T-helper 17 cell (primary cell): ENCODE data around the gene DSC1. TPM values are rescaled to one million over a fixed set of nuclear protein-coding genes. Genes with fewer than 3 reads are reported as not detected.
A peak's percentile ranks its signal among the peaks of the same experiment; 100 is the strongest.

Experiments used
- ATAC-seq: fragments of 150-1000 bp; cut with Tn5 transposase; 2 replicates; pipeline ENCODE4 v1.10.0; 2021; ENCODE audit warnings: mild to moderate bottlenecking, moderate library complexity
- DNase-seq, 3 donors: peaks; one replicate each; pipeline versions ENCODE4 v3.0.0 to v3.0.0-alpha.2; 2020 to 2021
- H3K9me3 ChIP-seq: one replicate; pipeline ENCODE4 v1.7.0; 2013; ENCODE audit warnings: low read length, mild to moderate bottlenecking; ENCODE audit not compliant: control insufficient read depth, poor library complexity, severe bottlenecking
- H3K27ac Mint-ChIP-seq: one replicate; pipeline ENCODE4 v1.8.0; 2022; ENCODE audit warnings: mild to moderate bottlenecking, moderate library complexity, mixed read lengths
- H3K27me3 Mint-ChIP-seq: one replicate; pipeline ENCODE4 v1.8.0; 2022; ENCODE audit warnings: mixed read lengths
- H3K36me3 Mint-ChIP-seq: one replicate; pipeline ENCODE4 v1.8.0; 2022; ENCODE audit warnings: low read depth, mixed read lengths
- H3K4me1 Mint-ChIP-seq: one replicate; pipeline ENCODE4 v1.8.0; 2022; ENCODE audit warnings: mild to moderate bottlenecking, mixed read lengths
- H3K4me3 Mint-ChIP-seq: one replicate; pipeline ENCODE4 v1.8.0; 2022; ENCODE audit warnings: mild to moderate bottlenecking, moderate library complexity, mixed read lengths
- total RNA-seq, 4 donors: library from RNA in 2 of 4; stranded (reverse) in 2 of 4; gene quantifications; one replicate each; pipeline ENCODE4 v1.2.3 and lab custom pipeline; 2022 to 2026

DSC1 gene
- total RNA-seq (under 1 TPM; 0.15 to 0.16 TPM), total RNA-seq (lab: John Stamatoyannopoulos, UW) (0 reads per million in 2 donors)

- no peaks in the 10 kb centered on the region for H3K9me3 ChIP-seq
- no peaks in the 10 kb centered on the region for H3K4me1 Mint-ChIP-seq
- H3K27ac Mint-ChIP-seq, result no peak within 1 kb of the TSS
- H3K27me3 Mint-ChIP-seq, result no peaks in the 10 kb centered on the region
- ATAC-seq (peak; percentile 41), DNase-seq (no peak)
- no peaks in the 10 kb centered on the region for H3K36me3 Mint-ChIP-seq
- no peak within 1 kb of the TSS for H3K4me3 Mint-ChIP-seq
Observed at GRCh38 chr18:31162825-31163435, at the start of gene DSC1. Gene DSC1 (minus strand): TSS chr18:31162856. CDS start chr18:31162594, 262 bp downstream.

GRCh38 chr18:31211047-31211446, 48.4 kb upstream of the DSC1 start:
- no peaks in the 10 kb centered on the region for H3K36me3 Mint-ChIP-seq
- no peak overlapping the region for H3K4me3 Mint-ChIP-seq
- H3K4me1 Mint-ChIP-seq, result no peaks in the 10 kb centered on the region
- no peaks in the 10 kb centered on the region for H3K27me3 Mint-ChIP-seq
- DNase-seq, result no peak
- no peak overlapping the region for H3K27ac Mint-ChIP-seq
- no peaks in the 10 kb centered on the region for H3K9me3 ChIP-seq
- ATAC-seq, result no peak

- no peak for DNase-seq
- no peak overlapping the region for H3K4me3 Mint-ChIP-seq
- no peak overlapping the region for H3K27ac Mint-ChIP-seq
- no peaks in the 10 kb centered on the region for H3K27me3 Mint-ChIP-seq
- no peaks in the 10 kb centered on the region for H3K4me1 Mint-ChIP-seq
- ATAC-seq, result no peak
- no peaks in the 10 kb centered on the region for H3K9me3 ChIP-seq
- no peaks in the 10 kb centered on the region for H3K36me3 Mint-ChIP-seq
Observed at GRCh38 chr18:31209041-31209440, 46.4 kb upstream of the DSC1 start.

GRCh38 chr18:31207391-31207790, 44.7 kb upstream of the DSC1 start:
- H3K4me3 Mint-ChIP-seq, result no peak overlapping the region
- no peaks in the 10 kb centered on the region for H3K27me3 Mint-ChIP-seq
- no peaks in the 10 kb centered on the region for H3K4me1 Mint-ChIP-seq
- H3K27ac Mint-ChIP-seq, result no peak overlapping the region
- H3K36me3 Mint-ChIP-seq, result no peaks in the 10 kb centered on the region
- DNase-seq, result no peak
- ATAC-seq, result no peak
- H3K9me3 ChIP-seq, result no peaks in the 10 kb centered on the region

GRCh38 chr18:31206787-31207381, 44.2 kb upstream of the DSC1 start:
- Mint-ChIP-seq H3K27me3 (no peaks in the 10 kb centered on the region), H3K4me3 (no peak overlapping the region), H3K27ac (no peak overlapping the region), H3K4me1 (no peaks in the 10 kb centered on the region), H3K36me3 (no peaks in the 10 kb centered on the region)
- DNase-seq, result no peak
- ATAC-seq, result no peak
- no peaks in the 10 kb centered on the region for H3K9me3 ChIP-seq

- no peak overlapping the region for H3K27ac Mint-ChIP-seq
- no peak for ATAC-seq
- DNase-seq, result no peak
- H3K9me3 ChIP-seq, result no peaks in the 10 kb centered on the region
- no peaks in the 10 kb centered on the region for H3K36me3 Mint-ChIP-seq
- H3K27me3 Mint-ChIP-seq, result no peaks in the 10 kb centered on the region
- no peaks in the 10 kb centered on the region for H3K4me1 Mint-ChIP-seq
- no peak overlapping the region for H3K4me3 Mint-ChIP-seq
Observed at GRCh38 chr18:31206071-31206470, 43.4 kb upstream of the DSC1 start.

- H3K4me1 Mint-ChIP-seq, result no peaks in the 10 kb centered on the region
- no peak overlapping the region for H3K27ac Mint-ChIP-seq
- no peak overlapping the region for H3K4me3 Mint-ChIP-seq
- ATAC-seq (no peak), DNase-seq (no peak)
- no peaks in the 10 kb centered on the region for H3K27me3 Mint-ChIP-seq
- no peaks in the 10 kb centered on the region for H3K36me3 Mint-ChIP-seq
- H3K9me3 ChIP-seq, result no peaks in the 10 kb centered on the region
Observed at GRCh38 chr18:31205273-31205672, 42.6 kb upstream of the DSC1 start.

- no peaks in the 10 kb centered on the region for H3K4me1 Mint-ChIP-seq
Observed at GRCh38 chr18:31204833-31205232, 42.2 kb upstream of the DSC1 start.

GRCh38 chr18:31204166-31204565, 41.5 kb upstream of the DSC1 start:
- Mint-ChIP-seq H3K4me3 (no peak overlapping the region), H3K36me3 (no peaks in the 10 kb centered on the region), H3K27me3 (no peaks in the 10 kb centered on the region)

More at GRCh38 chr18:31204833-31205232, 42.2 kb upstream of the DSC1 start:
- Mint-ChIP-seq H3K4me3 (no peak overlapping the region), H3K27ac (no peak overlapping the region), H3K27me3 (no peaks in the 10 kb centered on the region), H3K36me3 (no peaks in the 10 kb centered on the region)
- no peaks in the 10 kb centered on the region for H3K9me3 ChIP-seq
- DNase-seq, result no peak
- no peak for ATAC-seq

GRCh38 chr18:31203794-31204148, 41.1 kb upstream of the DSC1 start:
- no peaks in the 10 kb centered on the region for H3K9me3 ChIP-seq
- Mint-ChIP-seq H3K36me3 (no peaks in the 10 kb centered on the region), H3K27me3 (no peaks in the 10 kb centered on the region), H3K4me3 (no peak overlapping the region), H3K4me1 (no peaks in the 10 kb centered on the region), H3K27ac (no peak overlapping the region)
- ATAC-seq (no peak), DNase-seq (no peak)

More at GRCh38 chr18:31204166-31204565, 41.5 kb upstream of the DSC1 start:
- H3K4me1 Mint-ChIP-seq, result no peaks in the 10 kb centered on the region
- no peaks in the 10 kb centered on the region for H3K9me3 ChIP-seq
- no peak for ATAC-seq
- no peak for DNase-seq
- no peak overlapping the region for H3K27ac Mint-ChIP-seq

- ATAC-seq, result no peak
- Mint-ChIP-seq H3K27ac (no peak overlapping the region), H3K4me3 (no peak overlapping the region), H3K36me3 (no peaks in the 10 kb centered on the region), H3K4me1 (no peaks in the 10 kb centered on the region), H3K27me3 (no peaks in the 10 kb centered on the region)
- DNase-seq, result no peak
- no peaks in the 10 kb centered on the region for H3K9me3 ChIP-seq
Observed at GRCh38 chr18:31203096-31203793, 40.6 kb upstream of the DSC1 start.

GRCh38 chr18:31199190-31199769, 36.6 kb upstream of the DSC1 start:
- H3K4me1 Mint-ChIP-seq, result no peaks in the 10 kb centered on the region
- no peaks in the 10 kb centered on the region for H3K36me3 Mint-ChIP-seq
- ATAC-seq, result no peak
- H3K27me3 Mint-ChIP-seq, result no peaks in the 10 kb centered on the region
- no peak overlapping the region for H3K27ac Mint-ChIP-seq
- no peaks in the 10 kb centered on the region for H3K9me3 ChIP-seq
- H3K4me3 Mint-ChIP-seq, result no peak overlapping the region
- DNase-seq, result no peak

GRCh38 chr18:31197676-31198075, 35.0 kb upstream of the DSC1 start:
- no peaks in the 10 kb centered on the region for H3K4me1 Mint-ChIP-seq
- no peak for ATAC-seq
- DNase-seq, result no peak
- H3K27me3 Mint-ChIP-seq, result no peaks in the 10 kb centered on the region
- H3K36me3 Mint-ChIP-seq, result no peaks in the 10 kb centered on the region
- H3K9me3 ChIP-seq, result no peaks in the 10 kb centered on the region
- no peak overlapping the region for H3K27ac Mint-ChIP-seq
- H3K4me3 Mint-ChIP-seq, result no peak overlapping the region
